ENCODE results near the gene COL5A2. TPM values are rescaled to one million over a fixed set of nuclear protein-coding genes. Genes with fewer than 3 reads are reported as not detected.

COL5A2 gene
- total and polyA plus RNA-seq, 7 experiments from 2014 or later, result 0.09 to 2.3 (median 0.37) TPM

DNA sequence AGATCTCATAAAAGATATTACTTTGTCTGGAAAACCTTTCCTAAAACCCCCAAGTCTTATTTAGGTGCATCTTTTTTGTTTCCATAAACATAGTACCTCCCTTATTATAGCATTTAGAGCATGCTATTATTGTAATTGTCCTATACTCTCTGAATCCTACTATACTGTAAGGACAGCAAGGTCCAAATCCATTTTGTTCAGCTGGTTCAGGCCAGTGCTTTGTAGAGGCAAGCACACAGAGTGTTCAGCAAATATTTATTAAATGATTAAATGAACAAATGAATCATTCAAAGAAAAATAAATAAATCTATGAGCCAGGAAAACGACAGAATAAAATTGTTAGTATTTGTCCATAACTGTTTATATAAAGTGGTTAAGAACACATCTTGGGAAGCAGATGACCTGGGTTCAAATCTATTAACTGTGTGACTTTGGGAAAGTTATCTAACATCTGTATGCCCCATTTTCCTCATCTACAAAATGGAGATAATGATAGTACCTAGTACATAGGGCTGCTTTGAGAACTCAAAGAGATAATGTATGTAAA, 119.4 kb downstream of the COL5A2 start:
- no peaks in the 10 kb centered on the region for H3K36me3 ChIP-seq (ENCODE audit: control insufficient read depth in 2 of 3, insufficient read depth in 3 of 3, low read length in 3 of 3)
- DNase-seq, result no peak
- no peak overlapping the region for H3K4me3 Mint-ChIP-seq
- no peaks in the 10 kb centered on the region for H3K36me3 Mint-ChIP-seq
- H3K27me3 ChIP-seq (ENCODE audit: control insufficient read depth in 2 of 2, insufficient read depth in 2 of 2, low read length in 2 of 2), result no peaks in the 10 kb centered on the region
- no peak for ATAC-seq
- no peaks in the 10 kb centered on the region for H3K4me1 ChIP-seq (ENCODE audit: control insufficient read depth in 2 of 2, insufficient read depth in 2 of 2, low read length in 2 of 2)
- intact Hi-C loops (cut with micrococcal nuclease), result no loop called here
- no peaks in the 10 kb centered on the region for H3K9me3 Mint-ChIP-seq
- no peak overlapping the region for H3K27ac Mint-ChIP-seq
- no peaks in the 10 kb centered on the region for H3K9me3 ChIP-seq (ENCODE audit: control insufficient read depth in 2 of 3, low read length in 3 of 3)
- H3K27me3 Mint-ChIP-seq, result no peaks in the 10 kb centered on the region
- ChIA-PET POLR2A (no interaction called here), CTCF (no interaction called here)
- H3K27ac ChIP-seq (ENCODE audit: low read depth, low read length), result no peak overlapping the region
- H3K4me3 ChIP-seq (ENCODE audit: low read length), result no peak overlapping the region
- H3K4me1 Mint-ChIP-seq, result no peaks in the 10 kb centered on the region

DNA sequence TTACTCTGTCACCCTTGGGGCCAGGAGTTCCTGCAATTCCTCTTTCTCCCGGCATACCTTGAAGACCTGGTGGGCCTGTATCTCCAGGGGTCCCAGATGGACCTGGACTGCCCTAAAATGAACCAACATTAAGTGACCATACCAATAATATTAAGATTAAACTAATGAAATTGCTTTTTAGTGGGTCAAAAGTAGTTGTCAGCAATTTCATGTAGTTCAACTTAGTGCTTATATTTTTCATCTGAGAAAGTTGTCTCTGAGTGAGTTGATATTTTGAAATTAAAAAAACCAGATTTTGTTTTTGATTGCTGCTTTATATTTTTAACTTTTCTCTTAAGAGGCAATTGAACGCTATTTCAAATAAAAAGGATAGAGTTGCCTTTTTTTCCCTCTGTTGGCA, 122.2 kb downstream of the COL5A2 start:
- POLR2A ChIA-PET, result no interaction called here
- CTCF ChIA-PET, result no interaction called here
- Histone ChIP-seq H3K4me1 (ENCODE audit: control insufficient read depth in 2 of 2, insufficient read depth in 2 of 2, low read length in 2 of 2) (no peaks in the 10 kb centered on the region), H3K9me3 (ENCODE audit: control insufficient read depth in 2 of 3, low read length in 3 of 3) (no peaks in the 10 kb centered on the region), H3K4me3 (ENCODE audit: low read length) (no peak overlapping the region), H3K27ac (ENCODE audit: low read depth, low read length) (no peak overlapping the region), H3K27me3 (ENCODE audit: control insufficient read depth in 2 of 2, insufficient read depth in 2 of 2, low read length in 2 of 2) (no peaks in the 10 kb centered on the region), H3K36me3 (ENCODE audit: control insufficient read depth in 2 of 3, insufficient read depth in 3 of 3, low read length in 3 of 3) (no peaks in the 10 kb centered on the region)
- H3K9me3 Mint-ChIP-seq, result no peaks in the 10 kb centered on the region
- no peak for DNase-seq
- H3K4me1 Mint-ChIP-seq, result no peaks in the 10 kb centered on the region
- H3K36me3 Mint-ChIP-seq, result no peaks in the 10 kb centered on the region
- no peak for ATAC-seq
- no peak overlapping the region for H3K4me3 Mint-ChIP-seq
- intact Hi-C loops (cut with micrococcal nuclease), result no loop called here
- H3K27ac Mint-ChIP-seq, result no peak overlapping the region
- no peaks in the 10 kb centered on the region for H3K27me3 Mint-ChIP-seq

DNA sequence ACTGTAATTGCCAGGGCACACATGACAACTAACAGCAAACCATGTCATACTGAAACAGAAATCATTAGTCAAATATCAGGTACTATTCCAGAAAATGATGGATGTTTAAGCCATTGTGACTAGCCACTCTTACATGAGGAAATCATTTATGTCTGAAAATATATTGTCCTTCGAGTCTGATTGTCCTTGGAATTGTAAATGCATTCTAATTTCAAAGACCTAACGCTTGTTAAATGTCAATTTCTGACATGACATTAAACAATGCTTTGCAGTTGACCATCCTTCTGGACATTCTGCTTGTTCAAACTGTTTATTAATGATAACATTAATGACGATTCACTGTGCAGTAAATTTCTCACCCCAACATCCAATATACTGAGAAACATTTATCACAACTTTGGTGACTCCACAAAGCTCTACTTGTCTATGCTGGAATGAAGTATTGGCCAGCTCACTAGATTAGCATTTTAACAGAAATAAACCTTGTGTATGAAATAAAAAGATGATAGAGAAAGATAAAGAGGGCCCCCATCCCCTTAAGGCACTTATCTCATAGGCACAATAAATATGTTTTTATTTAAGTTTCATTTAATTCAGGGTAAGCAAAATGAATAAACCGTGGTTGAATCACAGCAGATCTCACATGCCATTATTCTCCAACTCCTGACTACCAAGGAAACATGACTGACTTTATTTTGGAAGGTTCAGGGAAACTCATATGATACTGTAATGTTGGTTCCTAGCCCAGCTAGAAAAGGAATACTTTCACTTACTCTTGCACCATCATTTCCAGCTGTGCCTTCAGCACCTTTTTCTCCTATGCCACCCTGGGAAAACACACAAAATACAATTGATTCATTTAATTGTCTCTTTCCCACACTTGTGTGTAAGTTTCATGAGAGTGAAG, 123.1 kb downstream of the COL5A2 start:
- Mint-ChIP-seq H3K27me3 (no peaks in the 10 kb centered on the region), H3K27ac (no peak overlapping the region), H3K36me3 (no peaks in the 10 kb centered on the region), H3K4me1 (no peaks in the 10 kb centered on the region), H3K9me3 (no peaks in the 10 kb centered on the region), H3K4me3 (no peak overlapping the region)
- Histone ChIP-seq H3K4me1 (ENCODE audit: control insufficient read depth in 2 of 2, insufficient read depth in 2 of 2, low read length in 2 of 2) (no peaks in the 10 kb centered on the region), H3K36me3 (ENCODE audit: control insufficient read depth in 2 of 3, insufficient read depth in 3 of 3, low read length in 3 of 3) (no peaks in the 10 kb centered on the region), H3K27me3 (ENCODE audit: control insufficient read depth in 2 of 2, insufficient read depth in 2 of 2, low read length in 2 of 2) (no peaks in the 10 kb centered on the region), H3K27ac (ENCODE audit: low read depth, low read length) (no peak overlapping the region), H3K9me3 (ENCODE audit: control insufficient read depth in 2 of 3, low read length in 3 of 3) (no peaks in the 10 kb centered on the region), H3K4me3 (ENCODE audit: low read length) (no peak overlapping the region)
- intact Hi-C loops (cut with micrococcal nuclease), result no loop called here
- ATAC-seq (no peak), DNase-seq (no peak)
- ChIA-PET CTCF (no interaction called here), POLR2A (no interaction called here)

DNA sequence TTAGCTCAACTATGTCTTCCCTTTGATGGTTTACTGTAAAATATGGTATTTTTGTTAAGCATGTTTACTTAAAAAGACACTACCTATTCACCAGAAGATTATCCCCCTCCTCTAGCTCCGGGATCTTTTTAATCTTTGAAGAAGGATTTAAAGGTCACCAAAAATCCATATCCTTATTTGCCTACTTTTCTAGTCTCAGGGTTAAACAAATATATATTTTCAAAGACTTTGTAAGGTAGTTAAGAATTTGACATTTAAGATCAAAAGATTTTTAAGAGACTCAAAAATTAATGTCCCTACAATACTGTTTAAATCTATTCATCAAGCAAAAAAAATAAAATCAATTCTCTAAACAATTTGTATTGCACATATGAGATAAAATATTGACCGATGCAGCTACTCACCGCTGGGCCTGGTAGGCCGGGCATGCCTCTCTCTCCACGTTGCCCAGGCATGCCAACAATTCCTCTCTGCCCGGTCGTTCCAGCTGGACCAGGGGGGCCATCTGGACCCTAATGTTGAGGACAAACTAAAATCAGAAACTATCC, 129.3 kb downstream of the COL5A2 start:
- intact Hi-C loops (cut with micrococcal nuclease), result no loop called here
- H3K4me1 Mint-ChIP-seq, result peaks cover 0 to 2% (median 0%) of the 10 kb centered on the region in 7 donors

GRCh38 chr2:189049709-189050164, 129.8 kb downstream of the COL5A2 start:
- DNase-seq (no peak), ATAC-seq (no peak)
- H3K4me3 Mint-ChIP-seq, result no peak overlapping the region
- intact Hi-C loops (cut with micrococcal nuclease), result no loop called here
- no peak overlapping the region for H3K27ac Mint-ChIP-seq
- H3K27me3 Mint-ChIP-seq, result no peaks in the 10 kb centered on the region
- Histone ChIP-seq H3K27me3 (ENCODE audit: control insufficient read depth in 2 of 2, insufficient read depth in 2 of 2, low read length in 2 of 2) (no peaks in the 10 kb centered on the region), H3K27ac (ENCODE audit: low read depth, low read length) (no peak overlapping the region), H3K9me3 (ENCODE audit: control insufficient read depth in 2 of 3, low read length in 3 of 3) (no peaks in the 10 kb centered on the region), H3K4me1 (ENCODE audit: control insufficient read depth in 2 of 2, insufficient read depth in 2 of 2, low read length in 2 of 2) (no peaks in the 10 kb centered on the region), H3K4me3 (ENCODE audit: low read length) (no peak overlapping the region), H3K36me3 (ENCODE audit: control insufficient read depth in 2 of 3, insufficient read depth in 3 of 3, low read length in 3 of 3) (no peaks in the 10 kb centered on the region)
- no peaks in the 10 kb centered on the region for H3K36me3 Mint-ChIP-seq
- POLR2A ChIA-PET, result no interaction called here
- H3K9me3 Mint-ChIP-seq, result no peaks in the 10 kb centered on the region
- CTCF ChIA-PET, result no interaction called here
- peaks cover 0 to 2% (median 0%) of the 10 kb centered on the region in 7 donors for H3K4me1 Mint-ChIP-seq

More for the DNA sequence above, 129.3 kb downstream of the COL5A2 start:
- Histone ChIP-seq H3K27me3 (ENCODE audit: control insufficient read depth in 2 of 2, insufficient read depth in 2 of 2, low read length in 2 of 2) (no peaks in the 10 kb centered on the region), H3K4me1 (ENCODE audit: control insufficient read depth in 2 of 2, insufficient read depth in 2 of 2, low read length in 2 of 2) (no peaks in the 10 kb centered on the region), H3K4me3 (ENCODE audit: low read length) (no peak overlapping the region), H3K9me3 (ENCODE audit: control insufficient read depth in 2 of 3, low read length in 3 of 3) (no peaks in the 10 kb centered on the region), H3K36me3 (ENCODE audit: control insufficient read depth in 2 of 3, insufficient read depth in 3 of 3, low read length in 3 of 3) (no peaks in the 10 kb centered on the region), H3K27ac (ENCODE audit: low read depth, low read length) (no peak overlapping the region)
- H3K36me3 Mint-ChIP-seq, result no peaks in the 10 kb centered on the region
- DNase-seq (no peak), ATAC-seq (no peak)
- H3K27me3 Mint-ChIP-seq, result no peaks in the 10 kb centered on the region
- H3K4me3 Mint-ChIP-seq, result no peak overlapping the region
- POLR2A ChIA-PET, result no interaction called here
- CTCF ChIA-PET, result interaction anchor here (0.7 kb wide), 1 partner anchor 558 kb away, joined by 3 read pairs; no protein-coding TSS in a partner anchor
- H3K27ac Mint-ChIP-seq, result no peak overlapping the region
- H3K9me3 Mint-ChIP-seq, result no peaks in the 10 kb centered on the region

DNA sequence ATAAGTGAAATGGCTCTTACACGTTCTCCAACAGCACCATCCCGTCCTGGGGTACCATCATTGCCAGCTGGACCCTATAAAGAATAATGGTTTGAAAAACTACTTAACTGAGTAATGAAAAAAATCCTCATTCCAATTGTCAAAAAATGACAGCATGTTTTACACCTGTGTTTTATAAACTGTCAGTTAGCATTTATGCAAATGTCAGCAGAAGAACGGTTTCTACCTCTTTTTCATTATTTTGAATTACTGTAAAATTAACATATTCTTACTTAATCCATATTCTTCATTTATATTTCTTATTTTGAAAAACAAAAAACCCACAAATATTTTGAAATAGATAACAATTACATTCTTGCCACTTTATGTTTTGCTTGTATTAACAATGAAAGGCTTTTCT, 131.4 kb downstream of the COL5A2 start:
- H3K27ac ChIP-seq (ENCODE audit: low read depth, low read length), result no peak overlapping the region
- peaks cover 0 to 4% (median 0%) of the 10 kb centered on the region in 7 donors for H3K4me1 Mint-ChIP-seq
- DNase-seq (no peak), ATAC-seq (no peak)
- no peak overlapping the region for H3K4me3 ChIP-seq (ENCODE audit: low read length)
- H3K27ac Mint-ChIP-seq, result no peak overlapping the region
- H3K9me3 ChIP-seq (ENCODE audit: control insufficient read depth in 2 of 3, low read length in 3 of 3), result no peaks in the 10 kb centered on the region
- ChIA-PET POLR2A (no interaction called here), CTCF (no interaction called here)
- intact Hi-C loops (cut with micrococcal nuclease), result no loop called here
- no peaks in the 10 kb centered on the region for H3K9me3 Mint-ChIP-seq
- no peaks in the 10 kb centered on the region for H3K27me3 ChIP-seq (ENCODE audit: control insufficient read depth in 2 of 2, insufficient read depth in 2 of 2, low read length in 2 of 2)
- no peaks in the 10 kb centered on the region for H3K36me3 ChIP-seq (ENCODE audit: control insufficient read depth in 2 of 3, insufficient read depth in 3 of 3, low read length in 3 of 3)
- H3K27me3 Mint-ChIP-seq, result no peaks in the 10 kb centered on the region
- H3K36me3 Mint-ChIP-seq, result no peaks in the 10 kb centered on the region
- H3K4me3 Mint-ChIP-seq, result no peak overlapping the region
- H3K4me1 ChIP-seq (ENCODE audit: control insufficient read depth in 2 of 2, insufficient read depth in 2 of 2, low read length in 2 of 2), result no peaks in the 10 kb centered on the region

All from naive thymus-derived CD4-positive, alpha-beta T cell (primary cell).